GM19467 (cell line): Measurements from ENCODE around the gene CCDC54.

Source experiments
- ATAC-seq: cut with Tn5 transposase; IDR thresholded peaks from one replicate; pipeline ENCODE4 v1.9.1; 2021; ENCODE audit warnings: mild to moderate bottlenecking, moderate library complexity; ENCODE audit not compliant: unreplicated experiment

CCDC54 gene

GRCh38 chr3:107392549-107393165, 15.4 kb downstream of the CCDC54 start:
- no peak for ATAC-seq

GRCh38 chr3:107394502-107394901, 17.3 kb downstream of the CCDC54 start:
- ATAC-seq = no peak

GRCh38 chr3:107395066-107395465, 17.8 kb downstream of the CCDC54 start:
- no peak for ATAC-seq

- ATAC-seq = no peak
Observed at GRCh38 chr3:107401301-107401700, 24.1 kb downstream of the CCDC54 start.

- no peak for ATAC-seq
Observed at GRCh38 chr3:107402214-107402613, 25.0 kb downstream of the CCDC54 start.

- ATAC-seq = no peak
Observed at GRCh38 chr3:107404727-107405469, 27.7 kb downstream of the CCDC54 start.

GRCh38 chr3:107407355-107407754, 30.1 kb downstream of the CCDC54 start:
- ATAC-seq = no peak

- no peak for ATAC-seq
Observed at GRCh38 chr3:107408513-107408912, 31.3 kb downstream of the CCDC54 start.

- no peak for ATAC-seq
Observed at GRCh38 chr3:107409365-107409764, 32.1 kb downstream of the CCDC54 start.

GRCh38 chr3:107410606-107411005, 33.4 kb downstream of the CCDC54 start:
- no peak for ATAC-seq

- no peak for ATAC-seq
Observed at GRCh38 chr3:107411056-107411455, 33.8 kb downstream of the CCDC54 start.

GRCh38 chr3:107411779-107412178, 34.5 kb downstream of the CCDC54 start:
- no peak for ATAC-seq

- no peak for ATAC-seq
Observed at GRCh38 chr3:107412376-107412775, 35.1 kb downstream of the CCDC54 start.

GRCh38 chr3:107413264-107413663, 36.0 kb downstream of the CCDC54 start:
- ATAC-seq = no peak

GRCh38 chr3:107414325-107414964, 37.2 kb downstream of the CCDC54 start:
- ATAC-seq = peak; percentile 91

GRCh38 chr3:107416138-107416537, 38.9 kb downstream of the CCDC54 start:
- no peak for ATAC-seq

- ATAC-seq = no peak
Observed at GRCh38 chr3:107416886-107417285, 39.6 kb downstream of the CCDC54 start.

- ATAC-seq = peak; percentile 81
Observed at GRCh38 chr3:107421170-107421792, 44.0 kb downstream of the CCDC54 start.

GRCh38 chr3:107421881-107422280, 44.6 kb downstream of the CCDC54 start:
- no peak for ATAC-seq

GRCh38 chr3:107425033-107425432, 47.8 kb downstream of the CCDC54 start:
- ATAC-seq = no peak

- ATAC-seq = no peak
Observed at GRCh38 chr3:107426223-107426622, 49.0 kb downstream of the CCDC54 start.
